Measurements from ENCODE around the gene FAM78B. TPM values are rescaled to one million over a fixed set of nuclear protein-coding genes. Genes with fewer than 3 reads are reported as not detected.

The FAM78B gene
- total and polyA plus RNA-seq, 10 of the 15 experiments (the other 5 are each of a cell fraction or from before 2014, with no cell fraction given), result 0.10 to 4.9 (median 1.6) TPM

DNA sequence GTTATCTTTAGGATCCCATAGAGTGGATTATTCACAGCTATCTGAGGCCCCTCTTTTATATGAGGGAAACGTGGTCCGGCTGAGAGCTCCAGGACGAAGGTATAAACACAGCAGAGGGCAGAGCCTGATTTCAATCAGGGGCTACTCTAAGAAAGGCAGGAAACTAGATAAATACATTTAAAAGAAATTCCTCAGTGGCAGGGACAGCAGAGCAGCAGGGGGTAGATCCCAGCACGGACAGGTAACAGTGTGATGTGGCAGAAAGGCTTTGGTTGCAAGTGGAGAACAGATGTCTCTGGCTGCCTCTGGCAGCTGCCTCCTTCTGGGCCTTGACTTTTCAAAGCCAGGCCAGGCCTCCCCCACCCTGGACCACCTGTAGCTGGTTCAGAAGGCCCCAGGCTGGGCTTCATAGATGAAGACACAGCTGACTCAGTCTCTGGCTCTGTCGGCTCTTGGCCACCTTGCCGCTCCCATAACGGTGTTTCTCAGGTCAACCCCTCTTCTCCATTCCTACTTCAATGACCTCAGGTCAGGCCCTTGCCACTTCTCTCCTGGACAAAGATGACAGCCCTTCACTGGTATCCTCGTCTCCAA lies 43.8 kb downstream of the FAM78B start (continued):
- TF ChIP-seq, protein P1, sequence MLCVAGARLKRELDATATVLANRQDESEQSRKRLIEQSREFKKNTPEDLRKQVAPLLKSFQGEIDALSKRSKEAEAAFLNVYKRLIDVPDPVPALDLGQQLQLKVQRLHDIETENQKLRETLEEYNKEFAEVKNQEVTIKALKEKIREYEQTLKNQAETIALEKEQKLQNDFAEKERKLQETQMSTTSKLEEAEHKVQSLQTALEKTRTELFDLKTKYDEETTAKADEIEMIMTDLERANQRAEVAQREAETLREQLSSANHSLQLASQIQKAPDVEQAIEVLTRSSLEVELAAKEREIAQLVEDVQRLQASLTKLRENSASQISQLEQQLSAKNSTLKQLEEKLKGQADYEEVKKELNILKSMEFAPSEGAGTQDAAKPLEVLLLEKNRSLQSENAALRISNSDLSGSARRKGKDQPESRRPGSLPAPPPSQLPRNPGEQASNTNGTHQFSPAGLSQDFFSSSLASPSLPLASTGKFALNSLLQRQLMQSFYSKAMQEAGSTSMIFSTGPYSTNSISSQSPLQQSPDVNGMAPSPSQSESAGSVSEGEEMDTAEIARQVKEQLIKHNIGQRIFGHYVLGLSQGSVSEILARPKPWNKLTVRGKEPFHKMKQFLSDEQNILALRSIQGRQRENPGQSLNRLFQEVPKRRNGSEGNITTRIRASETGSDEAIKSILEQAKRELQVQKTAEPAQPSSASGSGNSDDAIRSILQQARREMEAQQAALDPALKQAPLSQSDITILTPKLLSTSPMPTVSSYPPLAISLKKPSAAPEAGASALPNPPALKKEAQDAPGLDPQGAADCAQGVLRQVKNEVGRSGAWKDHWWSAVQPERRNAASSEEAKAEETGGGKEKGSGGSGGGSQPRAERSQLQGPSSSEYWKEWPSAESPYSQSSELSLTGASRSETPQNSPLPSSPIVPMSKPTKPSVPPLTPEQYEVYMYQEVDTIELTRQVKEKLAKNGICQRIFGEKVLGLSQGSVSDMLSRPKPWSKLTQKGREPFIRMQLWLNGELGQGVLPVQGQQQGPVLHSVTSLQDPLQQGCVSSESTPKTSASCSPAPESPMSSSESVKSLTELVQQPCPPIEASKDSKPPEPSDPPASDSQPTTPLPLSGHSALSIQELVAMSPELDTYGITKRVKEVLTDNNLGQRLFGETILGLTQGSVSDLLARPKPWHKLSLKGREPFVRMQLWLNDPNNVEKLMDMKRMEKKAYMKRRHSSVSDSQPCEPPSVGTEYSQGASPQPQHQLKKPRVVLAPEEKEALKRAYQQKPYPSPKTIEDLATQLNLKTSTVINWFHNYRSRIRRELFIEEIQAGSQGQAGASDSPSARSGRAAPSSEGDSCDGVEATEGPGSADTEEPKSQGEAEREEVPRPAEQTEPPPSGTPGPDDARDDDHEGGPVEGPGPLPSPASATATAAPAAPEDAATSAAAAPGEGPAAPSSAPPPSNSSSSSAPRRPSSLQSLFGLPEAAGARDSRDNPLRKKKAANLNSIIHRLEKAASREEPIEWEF (IDR thresholded peaks at IDR 0.05; ENCODE audit: insufficient replicate concordance, low read depth, low read length), result no peak
- no peak for TF ChIP-seq TCF3 (IDR thresholded peaks at IDR 0.05; ENCODE audit: borderline replicate concordance, insufficient read depth, low read depth, low read length)
- TF ChIP-seq, protein P2, sequence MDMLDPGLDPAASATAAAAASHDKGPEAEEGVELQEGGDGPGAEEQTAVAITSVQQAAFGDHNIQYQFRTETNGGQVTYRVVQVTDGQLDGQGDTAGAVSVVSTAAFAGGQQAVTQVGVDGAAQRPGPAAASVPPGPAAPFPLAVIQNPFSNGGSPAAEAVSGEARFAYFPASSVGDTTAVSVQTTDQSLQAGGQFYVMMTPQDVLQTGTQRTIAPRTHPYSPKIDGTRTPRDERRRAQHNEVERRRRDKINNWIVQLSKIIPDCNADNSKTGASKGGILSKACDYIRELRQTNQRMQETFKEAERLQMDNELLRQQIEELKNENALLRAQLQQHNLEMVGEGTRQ (IDR thresholded peaks at IDR 0.05; ENCODE audit: borderline replicate concordance, low read depth, low read length), result no peak

DNA sequence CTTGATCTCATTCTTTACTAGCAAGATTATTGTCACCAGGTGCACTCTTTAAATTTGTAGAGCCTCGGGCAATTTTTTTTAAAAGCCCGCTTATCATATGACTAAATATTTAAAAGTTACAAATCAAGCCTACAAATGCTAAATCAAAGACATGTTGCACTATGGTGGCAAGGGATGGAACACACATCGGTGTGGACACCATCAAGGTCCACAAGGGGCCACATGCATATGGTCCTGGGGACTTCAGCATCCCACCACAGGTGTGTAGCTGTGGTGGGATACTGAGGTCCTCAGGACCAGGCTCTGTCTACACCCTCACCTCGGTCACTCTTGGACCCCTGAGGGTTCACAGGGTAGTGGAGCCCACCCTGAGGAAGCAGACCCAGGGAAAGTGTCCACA lies 45.8 kb downstream of the FAM78B start:
- FAIRE-seq (no peak), DNase-seq (ENCODE audit: low read depth, low spot score) (no peak), ATAC-seq (no peak)
- H3K9ac ChIP-seq (ENCODE audit: control insufficient read depth, insufficient read depth, low read length), result no peak overlapping the region
- H2AFZ ChIP-seq (ENCODE audit: control insufficient read depth, low read depth, low read length), result no peak overlapping the region
- no peaks in the 10 kb centered on the region for H3K79me2 ChIP-seq (ENCODE audit: control insufficient read depth, insufficient read depth, low read length)
- 47% methylated on average over 4 of the region's 4 CpGs for WGBS (ENCODE audit: insufficient coverage, insufficient replicate concordance, low lambda C conversion rate, missing lambda C conversion rate)
- POLR2A ChIA-PET, result no interaction called here
- no peaks in the 10 kb centered on the region for H3K9me3 ChIP-seq (replicated peaks; ENCODE audit: control insufficient read depth, insufficient read depth, low read length)
- RAD21 ChIA-PET (ENCODE audit: unreplicated experiment), result no interaction called here
- no peaks in the 10 kb centered on the region for H4K20me1 ChIP-seq (ENCODE audit: control insufficient read depth, insufficient read depth)
- H3K27ac ChIP-seq (ENCODE audit: control insufficient read depth, insufficient read depth), result no peak overlapping the region
- H3K4me2 ChIP-seq (ENCODE audit: control insufficient read depth, insufficient read depth), result no peak overlapping the region
- SMC1A ChIA-PET (ENCODE audit: uncharacterized antibody, unreplicated experiment), result interaction anchor here (0.8 kb wide), 1 partner anchor 22 kb away, joined by 3 read pairs; no protein-coding TSS in a partner anchor
- H3K27me3 ChIP-seq (replicated peaks in 1 of 2; ENCODE audit: control insufficient read depth in 2 of 2, insufficient read depth in 2 of 2, low read length in 1 of 2), result no peaks in the 10 kb centered on the region
- CTCF ChIA-PET, result no interaction called here
- no peaks in the 10 kb centered on the region for H3K36me3 ChIP-seq (ENCODE audit: control insufficient read depth in 2 of 2, insufficient read depth in 2 of 2, low read length in 1 of 2)
- intact Hi-C loops (cut with micrococcal nuclease; ENCODE audit: unreplicated experiment) (no loop called here), in situ Hi-C loops (cut with MboI) (no loop called here)
- no peaks in the 10 kb centered on the region for H3K4me1 ChIP-seq (ENCODE audit: control insufficient read depth, insufficient read depth, low read length)
- H3K4me3 ChIP-seq, result no peak overlapping the region
- no TSS peak for BruUV-seq (replicated peaks)
- TF ChIP-seq NFYB (IDR thresholded peaks at IDR 0.05; ENCODE audit: insufficient read depth, low read depth, low read length) (no peak), BCL11A (IDR thresholded peaks at IDR 0.05; ENCODE audit: low read depth, low read length) (no peak), RBBP5 (conservative IDR thresholded peaks at IDR 0.05) (no peak), BMI1 (IDR thresholded peaks at IDR 0.05; ENCODE audit: borderline replicate concordance) (no peak), EP300 (IDR thresholded peaks at IDR 0.05; ENCODE audit: borderline replicate concordance in 1 of 2, control insufficient read depth in 1 of 2, low read depth in 2 of 2, low read length in 2 of 2) (no peak), SMAD5 (IDR thresholded peaks at IDR 0.05; ENCODE audit: low read depth) (no peak), SUPT20H (IDR thresholded peaks at IDR 0.05; ENCODE audit: borderline replicate concordance, control insufficient read depth, low read depth, low read length) (no peak)
- TF ChIP-seq, protein P1 (IDR thresholded peaks at IDR 0.05; ENCODE audit: insufficient replicate concordance, low read depth, low read length), result no peak

All from GM12878 (cell line).